ENCODE measurements around the gene STN1.

DNA sequence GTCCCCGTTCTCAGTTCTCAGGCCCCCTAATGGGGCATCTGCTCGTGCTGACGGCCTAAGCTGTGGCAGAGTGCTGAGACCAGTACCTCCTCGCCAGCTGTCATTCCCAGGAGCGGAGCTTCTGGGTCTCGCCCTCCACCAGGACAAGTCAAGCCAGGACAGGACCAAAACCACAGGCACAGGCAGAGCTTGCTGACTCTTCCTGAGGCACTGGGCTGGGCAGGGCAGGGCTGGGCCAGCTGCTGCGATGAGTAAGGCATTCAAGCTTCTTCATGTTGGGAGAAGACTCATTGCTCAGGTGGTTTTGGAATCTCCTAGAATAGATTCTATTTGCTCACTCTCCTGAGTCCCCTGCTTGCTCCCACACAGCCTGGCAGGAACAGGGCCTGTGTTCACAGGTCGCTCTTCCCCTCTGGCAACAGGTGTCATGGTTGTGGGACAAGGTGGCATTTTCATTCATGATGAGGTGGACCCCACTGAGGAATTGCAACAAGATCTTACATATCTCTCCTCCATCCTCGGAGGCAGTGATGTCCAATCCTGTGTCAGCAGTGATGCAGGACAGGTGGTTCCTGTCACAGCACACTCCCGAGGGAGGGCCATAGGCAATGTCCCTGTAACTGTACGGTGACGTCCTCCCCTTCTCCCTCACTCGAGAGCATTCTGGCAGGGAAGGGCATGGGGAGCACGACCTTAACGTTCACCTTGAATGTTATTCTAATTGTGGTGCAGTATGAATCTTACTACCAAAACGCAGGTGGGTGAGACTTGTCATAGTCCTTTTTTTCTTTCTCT lies 45.6 kb downstream of the STN1 start:
- no peak for TF ChIP-seq EZH2 (IDR thresholded peaks at IDR 0.05; ENCODE audit: borderline replicate concordance, low read length)
- TF ChIP-seq, protein P1, sequence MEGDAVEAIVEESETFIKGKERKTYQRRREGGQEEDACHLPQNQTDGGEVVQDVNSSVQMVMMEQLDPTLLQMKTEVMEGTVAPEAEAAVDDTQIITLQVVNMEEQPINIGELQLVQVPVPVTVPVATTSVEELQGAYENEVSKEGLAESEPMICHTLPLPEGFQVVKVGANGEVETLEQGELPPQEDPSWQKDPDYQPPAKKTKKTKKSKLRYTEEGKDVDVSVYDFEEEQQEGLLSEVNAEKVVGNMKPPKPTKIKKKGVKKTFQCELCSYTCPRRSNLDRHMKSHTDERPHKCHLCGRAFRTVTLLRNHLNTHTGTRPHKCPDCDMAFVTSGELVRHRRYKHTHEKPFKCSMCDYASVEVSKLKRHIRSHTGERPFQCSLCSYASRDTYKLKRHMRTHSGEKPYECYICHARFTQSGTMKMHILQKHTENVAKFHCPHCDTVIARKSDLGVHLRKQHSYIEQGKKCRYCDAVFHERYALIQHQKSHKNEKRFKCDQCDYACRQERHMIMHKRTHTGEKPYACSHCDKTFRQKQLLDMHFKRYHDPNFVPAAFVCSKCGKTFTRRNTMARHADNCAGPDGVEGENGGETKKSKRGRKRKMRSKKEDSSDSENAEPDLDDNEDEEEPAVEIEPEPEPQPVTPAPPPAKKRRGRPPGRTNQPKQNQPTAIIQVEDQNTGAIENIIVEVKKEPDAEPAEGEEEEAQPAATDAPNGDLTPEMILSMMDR (IDR thresholded peaks at IDR 0.05; ENCODE audit: low read length), result no peak

Measured in OCI-LY1 (cell line).